Measurements from ENCODE around the gene PDE4A.

Gene PDE4A

GRCh38 chr19:10424011-10424637 lies 3.8 kb downstream of the PDE4A start (continued):
- TF ChIP-seq, protein P1, sequence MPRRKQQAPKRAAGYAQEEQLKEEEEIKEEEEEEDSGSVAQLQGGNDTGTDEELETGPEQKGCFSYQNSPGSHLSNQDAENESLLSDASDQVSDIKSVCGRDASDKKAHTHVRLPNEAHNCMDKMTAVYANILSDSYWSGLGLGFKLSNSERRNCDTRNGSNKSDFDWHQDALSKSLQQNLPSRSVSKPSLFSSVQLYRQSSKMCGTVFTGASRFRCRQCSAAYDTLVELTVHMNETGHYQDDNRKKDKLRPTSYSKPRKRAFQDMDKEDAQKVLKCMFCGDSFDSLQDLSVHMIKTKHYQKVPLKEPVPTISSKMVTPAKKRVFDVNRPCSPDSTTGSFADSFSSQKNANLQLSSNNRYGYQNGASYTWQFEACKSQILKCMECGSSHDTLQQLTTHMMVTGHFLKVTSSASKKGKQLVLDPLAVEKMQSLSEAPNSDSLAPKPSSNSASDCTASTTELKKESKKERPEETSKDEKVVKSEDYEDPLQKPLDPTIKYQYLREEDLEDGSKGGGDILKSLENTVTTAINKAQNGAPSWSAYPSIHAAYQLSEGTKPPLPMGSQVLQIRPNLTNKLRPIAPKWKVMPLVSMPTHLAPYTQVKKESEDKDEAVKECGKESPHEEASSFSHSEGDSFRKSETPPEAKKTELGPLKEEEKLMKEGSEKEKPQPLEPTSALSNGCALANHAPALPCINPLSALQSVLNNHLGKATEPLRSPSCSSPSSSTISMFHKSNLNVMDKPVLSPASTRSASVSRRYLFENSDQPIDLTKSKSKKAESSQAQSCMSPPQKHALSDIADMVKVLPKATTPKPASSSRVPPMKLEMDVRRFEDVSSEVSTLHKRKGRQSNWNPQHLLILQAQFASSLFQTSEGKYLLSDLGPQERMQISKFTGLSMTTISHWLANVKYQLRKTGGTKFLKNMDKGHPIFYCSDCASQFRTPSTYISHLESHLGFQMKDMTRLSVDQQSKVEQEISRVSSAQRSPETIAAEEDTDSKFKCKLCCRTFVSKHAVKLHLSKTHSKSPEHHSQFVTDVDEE (CRISPR knock-in tag; IDR thresholded peaks at IDR 0.05): no peak
- TF ChIP-seq SNAI2 (CRISPR knock-in tag; IDR thresholded peaks at IDR 0.05) (no peak), CSRNP3 (CRISPR knock-in tag; IDR thresholded peaks at IDR 0.05) (no peak), ZNF8 (CRISPR knock-in tag; IDR thresholded peaks at IDR 0.05) (no peak)
- TF ChIP-seq, protein P2, sequence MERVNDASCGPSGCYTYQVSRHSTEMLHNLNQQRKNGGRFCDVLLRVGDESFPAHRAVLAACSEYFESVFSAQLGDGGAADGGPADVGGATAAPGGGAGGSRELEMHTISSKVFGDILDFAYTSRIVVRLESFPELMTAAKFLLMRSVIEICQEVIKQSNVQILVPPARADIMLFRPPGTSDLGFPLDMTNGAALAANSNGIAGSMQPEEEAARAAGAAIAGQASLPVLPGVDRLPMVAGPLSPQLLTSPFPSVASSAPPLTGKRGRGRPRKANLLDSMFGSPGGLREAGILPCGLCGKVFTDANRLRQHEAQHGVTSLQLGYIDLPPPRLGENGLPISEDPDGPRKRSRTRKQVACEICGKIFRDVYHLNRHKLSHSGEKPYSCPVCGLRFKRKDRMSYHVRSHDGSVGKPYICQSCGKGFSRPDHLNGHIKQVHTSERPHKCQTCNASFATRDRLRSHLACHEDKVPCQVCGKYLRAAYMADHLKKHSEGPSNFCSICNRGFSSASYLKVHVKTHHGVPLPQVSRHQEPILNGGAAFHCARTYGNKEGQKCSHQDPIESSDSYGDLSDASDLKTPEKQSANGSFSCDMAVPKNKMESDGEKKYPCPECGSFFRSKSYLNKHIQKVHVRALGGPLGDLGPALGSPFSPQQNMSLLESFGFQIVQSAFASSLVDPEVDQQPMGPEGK (CRISPR knock-in tag; IDR thresholded peaks at IDR 0.05; ENCODE audit: borderline replicate concordance): no peak

DNA sequence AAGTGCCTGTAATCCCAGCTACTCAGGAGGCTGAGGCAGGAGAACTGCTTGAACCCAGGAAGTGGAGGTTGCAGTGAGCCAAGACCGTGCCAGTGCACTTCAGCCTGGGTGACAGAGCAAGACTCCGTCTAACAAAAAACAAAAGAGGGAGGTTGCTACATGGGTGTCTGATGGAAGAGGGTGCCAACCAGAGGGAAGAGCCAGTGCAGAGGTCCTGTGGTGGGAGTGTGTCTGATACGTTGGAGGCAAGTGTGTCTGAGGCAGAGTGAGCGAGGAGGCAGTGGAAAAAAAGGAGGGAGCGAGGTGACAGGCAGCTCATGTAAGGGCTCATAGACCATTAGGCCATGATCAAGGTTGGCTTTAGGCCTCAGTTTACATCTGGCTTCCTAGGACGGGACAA lies 6.8 kb downstream of the PDE4A start:
- no peak for ATAC-seq
- TF ChIP-seq ESRRG (CRISPR knock-in tag; IDR thresholded peaks at IDR 0.05) (no peak), BACH2 (CRISPR knock-in tag; IDR thresholded peaks at IDR 0.05; ENCODE audit: borderline replicate concordance) (no peak), POU6F1 (CRISPR knock-in tag; IDR thresholded peaks at IDR 0.05; ENCODE audit: borderline replicate concordance, low read depth) (no peak), ZC3H10 (CRISPR knock-in tag; IDR thresholded peaks at IDR 0.05) (no peak), ARNTL (CRISPR knock-in tag; IDR thresholded peaks at IDR 0.05; ENCODE audit: borderline replicate concordance, low read depth) (no peak), GLIS3 (CRISPR knock-in tag; IDR thresholded peaks at IDR 0.05) (no peak), SNAI2 (CRISPR knock-in tag; IDR thresholded peaks at IDR 0.05) (no peak), OSR1 (CRISPR knock-in tag; IDR thresholded peaks at IDR 0.05) (no peak), CSRNP3 (CRISPR knock-in tag; IDR thresholded peaks at IDR 0.05) (no peak), ZNF8 (CRISPR knock-in tag; IDR thresholded peaks at IDR 0.05) (no peak), ZFP30 (CRISPR knock-in tag; IDR thresholded peaks at IDR 0.05) (no peak), RARB (CRISPR knock-in tag; IDR thresholded peaks at IDR 0.05) (no peak), ZNF565 (CRISPR knock-in tag; conservative IDR thresholded peaks at IDR 0.05; ENCODE audit: low read depth) (no peak), ZFP3 (CRISPR knock-in tag; IDR thresholded peaks at IDR 0.05) (no peak), ZNF70 (CRISPR knock-in tag; IDR thresholded peaks at IDR 0.05) (no peak), PPARA (CRISPR knock-in tag; IDR thresholded peaks at IDR 0.05; ENCODE audit: borderline replicate concordance) (no peak)
- TF ChIP-seq, protein P1 (CRISPR knock-in tag; IDR thresholded peaks at IDR 0.05): no peak
- TF ChIP-seq, protein P2 (CRISPR knock-in tag; IDR thresholded peaks at IDR 0.05; ENCODE audit: borderline replicate concordance): no peak
- TF ChIP-seq, protein P3, sequence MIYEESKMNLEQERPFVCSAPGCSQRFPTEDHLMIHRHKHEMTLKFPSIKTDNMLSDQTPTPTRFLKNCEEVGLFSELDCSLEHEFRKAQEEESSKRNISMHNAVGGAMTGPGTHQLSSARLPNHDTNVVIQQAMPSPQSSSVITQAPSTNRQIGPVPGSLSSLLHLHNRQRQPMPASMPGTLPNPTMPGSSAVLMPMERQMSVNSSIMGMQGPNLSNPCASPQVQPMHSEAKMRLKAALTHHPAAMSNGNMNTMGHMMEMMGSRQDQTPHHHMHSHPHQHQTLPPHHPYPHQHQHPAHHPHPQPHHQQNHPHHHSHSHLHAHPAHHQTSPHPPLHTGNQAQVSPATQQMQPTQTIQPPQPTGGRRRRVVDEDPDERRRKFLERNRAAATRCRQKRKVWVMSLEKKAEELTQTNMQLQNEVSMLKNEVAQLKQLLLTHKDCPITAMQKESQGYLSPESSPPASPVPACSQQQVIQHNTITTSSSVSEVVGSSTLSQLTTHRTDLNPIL (CRISPR knock-in tag; IDR thresholded peaks at IDR 0.05; ENCODE audit: low read depth): no peak
